SK-N-SH (cell line): ENCODE data around the gene SERINC1.

Source experiments
- CHD2 ChIP-seq: fragments of 150-350 bp; IDR thresholded peaks from 2 replicates; pipeline ENCODE4 v1.6.1; 2018; ENCODE audit warnings: low read length; ENCODE audit not compliant: partially characterized antibody
- GATA2 ChIP-seq: sonication (generic); formaldehyde crosslinking; IDR thresholded peaks from 2 replicates; pipeline ENCODE4 v1.5.0; 2020; ENCODE audit warnings: mild to moderate bottlenecking, missing genetic modification reagents
- MXI1 ChIP-seq: IDR thresholded peaks from 2 replicates; pipeline ENCODE4 v1.6.1; 2012; ENCODE audit warnings: mild to moderate bottlenecking, low read depth, low read length, improper control_type of control experiment
- TAF1 ChIP-seq: IDR thresholded peaks from 2 replicates; pipeline ENCODE4 v1.6.1; 2012; ENCODE audit warnings: low read depth, mild to moderate bottlenecking, low read length, moderate library complexity, borderline replicate concordance
- TF ChIP-seq, protein P1 (sequence below): fragments of 200-600 bp; sonication (generic); IDR thresholded peaks from 2 replicates; pipeline ENCODE4 v1.6.1; 2017; ENCODE audit warnings: antibody characterized with exemption, mild to moderate bottlenecking, moderate library complexity
- TF ChIP-seq, protein P2 (sequence below): IDR thresholded peaks from 2 replicates; pipeline ENCODE4; 2012

DNA sequence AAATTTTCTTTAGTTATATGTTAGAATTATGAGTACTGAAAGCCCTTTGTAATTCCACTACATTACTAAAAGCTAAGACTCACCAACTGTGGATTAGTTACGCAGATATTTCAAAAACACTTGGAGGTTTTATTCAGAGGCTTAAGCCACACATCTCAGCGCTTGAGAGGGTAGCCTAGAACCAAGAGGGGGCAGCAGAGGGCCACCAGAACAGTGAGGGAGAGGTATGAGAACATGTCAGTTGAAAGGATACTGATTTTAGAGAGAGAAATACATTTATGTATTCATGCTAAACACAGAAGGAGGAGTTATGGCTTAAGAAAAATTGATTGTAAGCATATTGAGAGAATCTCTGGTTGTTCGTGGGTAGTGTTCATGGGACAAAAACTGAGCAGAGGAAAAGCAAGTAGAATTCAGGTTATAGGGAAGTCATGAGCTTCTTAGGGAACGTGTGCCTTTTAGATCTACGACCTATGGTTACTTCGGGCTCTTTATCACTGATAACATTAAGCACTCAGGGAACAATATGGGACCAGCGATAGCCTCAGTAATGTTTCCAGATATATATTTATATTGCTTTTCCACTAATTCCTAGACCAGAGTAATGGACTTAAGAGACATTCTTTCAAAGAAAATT is 20.4 kb upstream of the SERINC1 start:
- TF ChIP-seq CHD2 (no peak), GATA2 (no peak), TAF1 (no peak), MXI1 (no peak)
- TF ChIP-seq, protein P1, sequence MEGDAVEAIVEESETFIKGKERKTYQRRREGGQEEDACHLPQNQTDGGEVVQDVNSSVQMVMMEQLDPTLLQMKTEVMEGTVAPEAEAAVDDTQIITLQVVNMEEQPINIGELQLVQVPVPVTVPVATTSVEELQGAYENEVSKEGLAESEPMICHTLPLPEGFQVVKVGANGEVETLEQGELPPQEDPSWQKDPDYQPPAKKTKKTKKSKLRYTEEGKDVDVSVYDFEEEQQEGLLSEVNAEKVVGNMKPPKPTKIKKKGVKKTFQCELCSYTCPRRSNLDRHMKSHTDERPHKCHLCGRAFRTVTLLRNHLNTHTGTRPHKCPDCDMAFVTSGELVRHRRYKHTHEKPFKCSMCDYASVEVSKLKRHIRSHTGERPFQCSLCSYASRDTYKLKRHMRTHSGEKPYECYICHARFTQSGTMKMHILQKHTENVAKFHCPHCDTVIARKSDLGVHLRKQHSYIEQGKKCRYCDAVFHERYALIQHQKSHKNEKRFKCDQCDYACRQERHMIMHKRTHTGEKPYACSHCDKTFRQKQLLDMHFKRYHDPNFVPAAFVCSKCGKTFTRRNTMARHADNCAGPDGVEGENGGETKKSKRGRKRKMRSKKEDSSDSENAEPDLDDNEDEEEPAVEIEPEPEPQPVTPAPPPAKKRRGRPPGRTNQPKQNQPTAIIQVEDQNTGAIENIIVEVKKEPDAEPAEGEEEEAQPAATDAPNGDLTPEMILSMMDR = peak; percentile 93
- TF ChIP-seq, protein P2, sequence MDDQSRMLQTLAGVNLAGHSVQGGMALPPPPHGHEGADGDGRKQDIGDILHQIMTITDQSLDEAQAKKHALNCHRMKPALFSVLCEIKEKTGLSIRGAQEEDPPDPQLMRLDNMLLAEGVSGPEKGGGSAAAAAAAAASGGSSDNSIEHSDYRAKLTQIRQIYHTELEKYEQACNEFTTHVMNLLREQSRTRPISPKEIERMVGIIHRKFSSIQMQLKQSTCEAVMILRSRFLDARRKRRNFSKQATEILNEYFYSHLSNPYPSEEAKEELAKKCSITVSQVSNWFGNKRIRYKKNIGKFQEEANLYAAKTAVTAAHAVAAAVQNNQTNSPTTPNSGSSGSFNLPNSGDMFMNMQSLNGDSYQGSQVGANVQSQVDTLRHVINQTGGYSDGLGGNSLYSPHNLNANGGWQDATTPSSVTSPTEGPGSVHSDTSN = no peak
